Endothelial cell of umbilical vein (primary cell): ENCODE data around the gene MAPKAP1. TPM values are rescaled to one million over a fixed set of nuclear protein-coding genes. Genes with fewer than 3 reads are reported as not detected.

Experiments
- BruUV-seq: library from RNA; stranded (reverse); fragments of 400-500 nt; replicated peaks from 2 replicates; lab custom pipeline; 2021; lab: Mats Ljungman, UMichigan
- CTCF ChIA-PET: fragments of 300-600, 350-600 bp; sonication (Branson Sonifier 250); formaldehyde crosslinking; loops from one replicate; lab custom pipeline; 2021; ENCODE audit warnings: antibody characterized with exemption, inconsistent platforms; lab: Charles Lee
- POLR2A ChIA-PET: fragments of 300-600, 350-600 bp; sonication (Branson Sonifier 250); formaldehyde crosslinking; loops from one replicate; lab custom pipeline; 2021; ENCODE audit warnings: antibody characterized with exemption, inconsistent platforms; lab: Charles Lee
- DNase-seq: peaks from one replicate; pipeline ENCODE4 v3.0.0-alpha.2; 2011; ENCODE audit warnings: low read depth, low spot score
- FAIRE-seq: peaks from 2 replicates; lab custom pipeline; 2011; peaks lifted over from hg19 to GRCh38; lab: Jason Lieb, UNC
- H2AFZ ChIP-seq: 2 replicates; pipeline ENCODE4 v1.6.0; 2012; ENCODE audit warnings: low read depth, low read length, control low read depth, inconsistent platforms
- H3K27ac ChIP-seq: 2 replicates; pipeline ENCODE4 v1.5.1; 2011; ENCODE audit warnings: low read depth, mild to moderate bottlenecking, control low read depth, low read length, moderate library complexity; ENCODE audit not compliant: insufficient read depth
- H3K27me3 ChIP-seq, 2 experiments: 2 replicates each; pipeline versions ENCODE4 v1.6.0 to v1.6.1; 2011; ENCODE audit warnings: low read length in 2 of 2, mixed read lengths in 1 of 2; ENCODE audit not compliant: control insufficient read depth in 2 of 2, insufficient read depth in 2 of 2
- H3K36me3 ChIP-seq, 2 experiments: 2 replicates in 1 of 2; 3 replicates in 1 of 2; pipeline ENCODE4 v1.5.1; 2011; ENCODE audit warnings: low read length in 2 of 2, mild to moderate bottlenecking in 1 of 2, moderate library complexity in 1 of 2; ENCODE audit not compliant: control insufficient read depth in 2 of 2, insufficient read depth in 2 of 2; ENCODE audit errors: extremely low read depth in 1 of 2
- H3K4me1 ChIP-seq: 3 replicates; pipeline ENCODE4 v1.5.1; 2011; ENCODE audit warnings: mild to moderate bottlenecking, low read length; ENCODE audit not compliant: control insufficient read depth, insufficient read depth; ENCODE audit errors: extremely low read depth
- H3K4me2 ChIP-seq: 2 replicates; pipeline ENCODE4 v1.6.1; 2011; ENCODE audit warnings: low read length, control low read depth, mixed read lengths; ENCODE audit not compliant: insufficient read depth
- H3K4me3 ChIP-seq, 3 experiments: fragments of 200-600 bp in 1 of 3; sonication (generic), shearing (Covaris generic) in 1 of 3; replicated peaks in 1 of 3; 2 replicates each; pipeline ENCODE4 v1.5.1; 2011 to 2016; ENCODE audit warnings: control low read depth in 3 of 3, low read length in 3 of 3, mild to moderate bottlenecking in 2 of 3, inconsistent platforms in 1 of 3, low read depth in 1 of 3, moderate library complexity in 1 of 3; ENCODE audit not compliant: insufficient read depth in 1 of 3
- H3K79me2 ChIP-seq: 2 replicates; pipeline ENCODE4 v1.6.0; 2012; ENCODE audit warnings: low read length, inconsistent platforms; ENCODE audit not compliant: control insufficient read depth, insufficient read depth
- H3K9ac ChIP-seq: replicated peaks from 2 replicates; pipeline ENCODE3; 2011; ENCODE audit warnings: low read length, control low read depth; ENCODE audit not compliant: insufficient read depth; ENCODE audit errors: extremely low read depth
- H3K9me1 ChIP-seq: replicated peaks from 3 replicates; pipeline ENCODE4 v1.6.0; 2011; ENCODE audit warnings: mild to moderate bottlenecking, low read length; ENCODE audit not compliant: control insufficient read depth, insufficient read depth; ENCODE audit errors: extremely low read depth
- H3K9me3 ChIP-seq: replicated peaks from 2 replicates; pipeline ENCODE4 v1.5.1; 2012; ENCODE audit warnings: low read length, inconsistent platforms; ENCODE audit not compliant: control insufficient read depth, insufficient read depth
- H4K20me1 ChIP-seq: replicated peaks from 2 replicates; pipeline ENCODE3; 2011; ENCODE audit warnings: mild to moderate bottlenecking, low read length; ENCODE audit not compliant: control insufficient read depth, insufficient read depth; ENCODE audit errors: extremely low read depth
- EZH2 ChIP-seq: IDR thresholded peaks from 2 replicates; pipeline ENCODE4 v1.6.1; 2012; ENCODE audit warnings: borderline replicate concordance, low read depth, mild to moderate bottlenecking, moderate library complexity, low read length, inconsistent platforms; ENCODE audit not compliant: severe bottlenecking
- FOS ChIP-seq: IDR thresholded peaks from 2 replicates; pipeline ENCODE4 v1.6.1; 2011; ENCODE audit warnings: mild to moderate bottlenecking, low read length, moderate library complexity, borderline replicate concordance; ENCODE audit not compliant: insufficient read depth
- GATA2 ChIP-seq: IDR thresholded peaks from 2 replicates; pipeline ENCODE4 v1.7.0; 2011; ENCODE audit warnings: low read depth, mild to moderate bottlenecking, moderate library complexity, mixed read lengths, low read length; ENCODE audit not compliant: insufficient read length, insufficient read depth
- JUN ChIP-seq: IDR thresholded peaks from 2 replicates; pipeline ENCODE4 v1.6.1; 2011; ENCODE audit warnings: borderline replicate concordance, low read depth; ENCODE audit not compliant: insufficient read length, insufficient read depth
- MYC ChIP-seq: IDR thresholded peaks from one replicate; pipeline ENCODE4 v1.6.1; 2011; ENCODE audit warnings: mild to moderate bottlenecking, low read depth, low read length
- POLR2A ChIP-seq: IDR thresholded peaks from 2 replicates; pipeline ENCODE4 v1.6.1; 2012; ENCODE audit warnings: low read depth, mild to moderate bottlenecking, control low read depth, low read length
- POLR2AphosphoS5 ChIP-seq: IDR thresholded peaks from 2 replicates; pipeline ENCODE4 v1.6.1; 2012; ENCODE audit warnings: low read depth, mild to moderate bottlenecking, control low read depth, low read length, moderate library complexity; ENCODE audit not compliant: insufficient read depth
- dilution Hi-C: fragments of 300-500 bp; cut with MboI; formaldehyde crosslinking; loops from one replicate; pipeline ENCODE4 v1.15.0; 2019; ENCODE audit warnings: low sequenced_read_pairs; ENCODE audit not compliant: extremely low pct_ligation_motif_present
- intact Hi-C: fragments of 100-400 bp; cut with micrococcal nuclease; formaldehyde crosslinking; loops from one replicate; pipeline ENCODE4 v1.10.0; 2022
- polyA plus RNA-seq, 4 experiments: library from polyadenylated mRNA; depleted of rRNA in 3 of 4; stranded (reverse) in 3 of 4; unstranded in 1 of 4; fragments of >200 nt; gene quantifications; 2 replicates each; pipeline versions ENCODE4 v1.2.1 to v1.2.3, GENCODE V29; 2011 to 2012; ENCODE audit warnings: missing spikeins in 1 of 4
- total RNA-seq: library from RNA; stranded (reverse); gene quantifications from 2 replicates; pipeline ENCODE4 v1.2.3, GENCODE V29; 2021
- TF ChIP-seq, protein P1 (sequence below), 2 donors: IDR thresholded peaks; 1 replicate in 1 of 2; 2 replicates in 1 of 2; pipeline ENCODE4 v1.5.1; 2011; ENCODE audit warnings: low read length in 2 of 2, mild to moderate bottlenecking in 2 of 2, moderate library complexity in 2 of 2, control low read depth in 1 of 2, inconsistent platforms in 1 of 2, low read depth in 1 of 2; ENCODE audit not compliant: insufficient read depth in 1 of 2; ENCODE audit errors: extremely low read depth in 1 of 2
- TF ChIP-seq, protein P2 (sequence below): IDR thresholded peaks from 2 replicates; pipeline ENCODE4 v1.6.1; 2011; ENCODE audit not compliant: insufficient read depth, insufficient read length

MAPKAP1 gene
- total and polyA plus RNA-seq, 2 donors (not counting 3 experiments of a cell fraction or from before 2014, with no cell fraction given) = 61.9 to 99.1 TPM

DNA sequence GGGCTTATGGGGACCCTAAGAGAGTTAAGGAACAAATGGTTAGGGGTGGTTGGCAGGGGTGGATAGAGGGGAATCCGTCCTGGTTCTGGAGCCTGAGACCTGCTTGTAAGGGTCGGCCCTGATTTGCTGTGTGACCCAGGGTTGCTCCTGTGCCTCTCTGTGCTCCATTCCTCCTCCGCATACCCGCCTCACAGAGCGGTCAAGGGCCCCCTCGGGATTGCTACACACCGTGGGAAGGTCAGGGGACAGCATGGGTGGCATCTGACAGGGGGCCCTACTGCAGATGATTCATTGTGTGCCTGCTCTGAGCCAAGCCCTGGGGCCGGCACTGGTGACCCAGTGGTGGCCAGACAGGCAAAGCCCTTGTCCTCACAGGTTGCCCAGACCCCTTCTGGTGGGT lies 283.0 kb downstream of the MAPKAP1 start:
- H3K4me2 ChIP-seq = no peak overlapping the region
- no peaks in the 10 kb centered on the region for H4K20me1 ChIP-seq
- intact Hi-C loops (no loop called here), dilution Hi-C loops (no loop called here)
- H3K27me3 ChIP-seq = no peaks in the 10 kb centered on the region
- no peaks in the 10 kb centered on the region for H3K9me1 ChIP-seq
- no peaks in the 10 kb centered on the region for H3K4me1 ChIP-seq
- no TSS peak for BruUV-seq
- no peaks in the 10 kb centered on the region for H3K9me3 ChIP-seq
- no peak for DNase-seq
- ChIA-PET CTCF (no interaction called here), POLR2A (no interaction called here)
- H3K36me3 ChIP-seq = no peaks in the 10 kb centered on the region
- FAIRE-seq = no peak
- no peak overlapping the region for H3K27ac ChIP-seq
- H2AFZ ChIP-seq = no peak overlapping the region
- H3K79me2 ChIP-seq = no peaks in the 10 kb centered on the region
- no peak overlapping the region for H3K4me3 ChIP-seq
- TF ChIP-seq EZH2 (no peak), FOS (no peak), JUN (no peak), MYC (no peak), POLR2A (no peak), GATA2 (no peak), POLR2AphosphoS5 (no peak)
- TF ChIP-seq, protein P1, sequence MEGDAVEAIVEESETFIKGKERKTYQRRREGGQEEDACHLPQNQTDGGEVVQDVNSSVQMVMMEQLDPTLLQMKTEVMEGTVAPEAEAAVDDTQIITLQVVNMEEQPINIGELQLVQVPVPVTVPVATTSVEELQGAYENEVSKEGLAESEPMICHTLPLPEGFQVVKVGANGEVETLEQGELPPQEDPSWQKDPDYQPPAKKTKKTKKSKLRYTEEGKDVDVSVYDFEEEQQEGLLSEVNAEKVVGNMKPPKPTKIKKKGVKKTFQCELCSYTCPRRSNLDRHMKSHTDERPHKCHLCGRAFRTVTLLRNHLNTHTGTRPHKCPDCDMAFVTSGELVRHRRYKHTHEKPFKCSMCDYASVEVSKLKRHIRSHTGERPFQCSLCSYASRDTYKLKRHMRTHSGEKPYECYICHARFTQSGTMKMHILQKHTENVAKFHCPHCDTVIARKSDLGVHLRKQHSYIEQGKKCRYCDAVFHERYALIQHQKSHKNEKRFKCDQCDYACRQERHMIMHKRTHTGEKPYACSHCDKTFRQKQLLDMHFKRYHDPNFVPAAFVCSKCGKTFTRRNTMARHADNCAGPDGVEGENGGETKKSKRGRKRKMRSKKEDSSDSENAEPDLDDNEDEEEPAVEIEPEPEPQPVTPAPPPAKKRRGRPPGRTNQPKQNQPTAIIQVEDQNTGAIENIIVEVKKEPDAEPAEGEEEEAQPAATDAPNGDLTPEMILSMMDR (IDR thresholded peaks at IDR 0.05; ENCODE audit: extremely low read depth in 1 of 2, insufficient read depth in 1 of 2, low read depth in 1 of 2, low read length in 2 of 2) = no peak
- TF ChIP-seq, protein P2, sequence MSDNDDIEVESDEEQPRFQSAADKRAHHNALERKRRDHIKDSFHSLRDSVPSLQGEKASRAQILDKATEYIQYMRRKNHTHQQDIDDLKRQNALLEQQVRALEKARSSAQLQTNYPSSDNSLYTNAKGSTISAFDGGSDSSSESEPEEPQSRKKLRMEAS = no peak
- no peak overlapping the region for H3K9ac ChIP-seq
